ENCODE results near the gene PLEKHA3.
"Not testable (repeated sequence)": the region's sequence is repeated elsewhere in the genome, so short reads cannot be mapped to it uniquely, and the experiment has no call there.

PLEKHA3 gene

GRCh38 chr2:178521304-178522150, 41.3 kb downstream of the PLEKHA3 start:
- DNase-seq = no peak
- intact Hi-C loops (cut with DNase I) = no loop called here

- DNase-seq = peak; percentile 41 to 95 (median 75)
- intact Hi-C loops (cut with DNase I) = no loop called here
These were observed 42.8 kb downstream of the PLEKHA3 start for GRCh38 chr2:178522950-178523595.

GRCh38 chr2:178523596-178524134, 43.4 kb downstream of the PLEKHA3 start:
- intact Hi-C loops (cut with DNase I) = no loop called here
- no peak for DNase-seq

- intact Hi-C loops (cut with DNase I); DNase-seq: not testable (repeated sequence)
These were observed 44.8 kb downstream of the PLEKHA3 start for GRCh38 chr2:178525010-178525409.

GRCh38 chr2:178525460-178525859, 45.2 kb downstream of the PLEKHA3 start:
- DNase-seq; intact Hi-C loops (cut with DNase I): not testable (repeated sequence)

- intact Hi-C loops (cut with DNase I) = no loop called here
- DNase-seq = no peak
These were observed 46.0 kb downstream of the PLEKHA3 start for GRCh38 chr2:178526256-178526655.

GRCh38 chr2:178527592-178527991, 47.3 kb downstream of the PLEKHA3 start:
- no peak for DNase-seq
- intact Hi-C loops (cut with DNase I) = no loop called here

- intact Hi-C loops (cut with DNase I) = no loop called here
- DNase-seq = no peak
These were observed 48.4 kb downstream of the PLEKHA3 start for GRCh38 chr2:178528647-178529046.

GRCh38 chr2:178529194-178529593, 48.9 kb downstream of the PLEKHA3 start:
- no peak for DNase-seq
- intact Hi-C loops (cut with DNase I) = no loop called here

GRCh38 chr2:178530131-178530530, 49.9 kb downstream of the PLEKHA3 start:
- no peak for DNase-seq
- intact Hi-C loops (cut with DNase I) = no loop called here

- intact Hi-C loops (cut with DNase I) = no loop called here
- no peak for DNase-seq
These were observed 50.4 kb downstream of the PLEKHA3 start for GRCh38 chr2:178530625-178531142.

GRCh38 chr2:178531168-178531567, 50.9 kb downstream of the PLEKHA3 start:
- no peak for DNase-seq

GRCh38 chr2:178536037-178536436, 55.8 kb downstream of the PLEKHA3 start:
- intact Hi-C loops (cut with DNase I) = no loop called here
- DNase-seq = no peak

More at GRCh38 chr2:178531168-178531567, 50.9 kb downstream of the PLEKHA3 start:
- intact Hi-C loops (cut with DNase I) = no loop called here

- DNase-seq = no peak
- intact Hi-C loops (cut with DNase I) = no loop called here
These were observed 61.9 kb downstream of the PLEKHA3 start for GRCh38 chr2:178542161-178542560.

- intact Hi-C loops (cut with DNase I) = no loop called here
- no peak for DNase-seq
These were observed 62.3 kb downstream of the PLEKHA3 start for GRCh38 chr2:178542569-178542968.

- intact Hi-C loops (cut with DNase I) = no loop called here
- DNase-seq = no peak
These were observed 70.1 kb downstream of the PLEKHA3 start for GRCh38 chr2:178550352-178550751.

GRCh38 chr2:178553047-178553446, 72.8 kb downstream of the PLEKHA3 start:
- intact Hi-C loops (cut with DNase I) = no loop called here
- DNase-seq = no peak

Data from posterior cingulate gyrus (tissue), 11 donors.